BLaER1 (cell line): ENCODE measurements around the gene FPGT.

Experiments
- H3K27ac ChIP-seq: shearing (Covaris generic); formaldehyde crosslinking; 2 replicates; pipeline ENCODE4 v1.8.1; 2022
- H3K27me3 ChIP-seq: shearing (Covaris generic); formaldehyde crosslinking; 2 replicates; pipeline ENCODE4 v1.8.1; 2022
- H3K36me3 ChIP-seq: shearing (Covaris generic); formaldehyde crosslinking; 2 replicates; pipeline ENCODE4 v1.8.1; 2022
- H3K4me1 ChIP-seq: shearing (Covaris generic); formaldehyde crosslinking; 2 replicates; pipeline ENCODE4 v1.8.1; 2022
- H3K4me2 ChIP-seq: shearing (Covaris generic); formaldehyde crosslinking; 2 replicates; pipeline ENCODE4 v1.8.1; 2022
- H3K4me3 ChIP-seq: shearing (Covaris generic); formaldehyde crosslinking; 2 replicates; pipeline ENCODE4 v1.8.1; 2022
- H3K9ac ChIP-seq: shearing (Covaris generic); formaldehyde crosslinking; 2 replicates; pipeline ENCODE4 v1.8.1; 2022
- H3K9me3 ChIP-seq: shearing (Covaris generic); formaldehyde crosslinking; 2 replicates; pipeline ENCODE4 v1.8.1; 2022
- H4K20me1 ChIP-seq: shearing (Covaris generic); formaldehyde crosslinking; 2 replicates; pipeline ENCODE4 v1.8.1; 2022
- Cebpa-rat ChIP-seq: shearing (Covaris generic); IDR thresholded peaks from 2 replicates; pipeline ENCODE4 v1.8.1; 2022

Gene FPGT

GRCh38 chr1:74205266-74205665 is 7.2 kb downstream of the FPGT start:
- TF ChIP-seq Cebpa-rat, result no peak
- Histone ChIP-seq H3K27ac (no peak overlapping the region), H3K9me3 (no peaks in the 10 kb centered on the region)

DNA sequence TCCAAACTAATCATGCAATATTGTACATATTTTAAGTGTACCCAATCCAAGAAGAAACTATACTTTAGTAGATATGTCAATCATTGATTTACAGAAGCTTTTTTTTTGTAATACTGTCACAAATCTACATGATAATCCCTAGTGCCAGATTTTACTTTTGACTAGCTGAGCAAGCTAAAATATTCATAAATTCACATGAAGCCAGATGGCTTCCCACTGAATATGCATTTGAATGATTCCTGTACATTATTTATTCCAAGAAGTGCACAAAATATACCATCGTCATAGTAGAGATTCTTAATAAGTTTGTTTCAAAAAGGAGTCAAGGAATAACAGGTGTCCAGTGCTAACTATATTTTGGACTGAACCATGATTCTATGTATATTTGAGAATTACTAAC is 17.2 kb downstream of the FPGT start:
- H3K4me1 ChIP-seq, result no peaks in the 10 kb centered on the region
- no peak for TF ChIP-seq Cebpa-rat
- H3K27ac ChIP-seq, result no peak overlapping the region
- no peaks in the 10 kb centered on the region for H4K20me1 ChIP-seq
- no peaks in the 10 kb centered on the region for H3K27me3 ChIP-seq
- H3K9me3 ChIP-seq, result no peaks in the 10 kb centered on the region
- no peaks in the 10 kb centered on the region for H3K36me3 ChIP-seq
- H3K9ac ChIP-seq, result no peak overlapping the region
- no peak overlapping the region for H3K4me3 ChIP-seq
- no peak overlapping the region for H3K4me2 ChIP-seq

More at GRCh38 chr1:74205266-74205665, 7.2 kb downstream of the FPGT start:
- Histone ChIP-seq H3K4me1 (no peaks in the 10 kb centered on the region), H3K4me2 (no peak overlapping the region), H3K27me3 (no peaks in the 10 kb centered on the region), H3K9ac (no peak overlapping the region), H4K20me1 (no peaks in the 10 kb centered on the region), H3K4me3 (no peak overlapping the region), H3K36me3 (0 out of 2 replicates have a peak, but pooled peaks cover 3% of the 10 kb centered on the region)

DNA sequence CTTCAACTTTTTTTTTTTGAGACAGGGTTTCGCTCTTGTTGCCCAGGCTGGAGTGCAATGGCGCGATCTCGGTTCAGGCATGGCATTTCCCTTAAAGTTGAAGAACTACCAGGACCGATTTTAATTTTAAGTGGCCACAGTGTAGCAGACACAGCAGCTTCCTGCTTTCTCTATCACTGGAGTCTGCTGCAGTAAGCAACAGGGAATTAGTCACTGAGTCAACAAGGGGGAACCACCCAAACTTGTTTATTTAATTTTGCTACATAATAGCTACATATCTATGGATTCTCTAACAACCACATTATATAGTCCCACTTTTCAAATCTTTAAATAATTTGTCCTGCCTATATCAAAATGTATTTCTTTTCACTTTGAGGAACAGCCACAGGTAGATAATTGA is 24.7 kb downstream of the FPGT start:
- H3K4me1 ChIP-seq, result no peaks in the 10 kb centered on the region

DNA sequence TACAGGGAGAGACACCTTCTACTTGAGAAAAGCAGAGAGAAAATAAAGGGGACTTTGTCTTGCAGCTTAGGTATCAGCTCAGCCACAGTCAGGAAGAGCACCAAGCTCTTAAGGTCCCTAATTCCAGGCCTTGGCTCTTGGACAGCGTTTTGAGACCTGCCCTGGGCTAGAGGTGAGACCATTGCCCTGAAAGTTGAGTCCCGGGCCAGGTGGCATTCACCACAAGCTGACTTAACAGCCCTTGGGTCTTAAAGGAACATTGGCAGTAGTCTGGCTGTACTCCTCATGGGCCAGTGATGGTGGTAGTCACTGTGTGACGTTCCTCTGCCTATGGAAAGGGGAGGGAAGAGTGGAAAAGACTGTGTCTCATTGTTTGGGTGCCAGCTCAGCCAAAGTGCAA is 25.4 kb downstream of the FPGT start:
- H3K4me3 ChIP-seq, result no peak overlapping the region
- no peak overlapping the region for H3K4me2 ChIP-seq
- H3K9me3 ChIP-seq, result no peaks in the 10 kb centered on the region
- no peaks in the 10 kb centered on the region for H3K36me3 ChIP-seq
- no peak overlapping the region for H3K27ac ChIP-seq
- no peaks in the 10 kb centered on the region for H4K20me1 ChIP-seq
- no peaks in the 10 kb centered on the region for H3K4me1 ChIP-seq
- H3K9ac ChIP-seq, result no peak overlapping the region
- no peak for TF ChIP-seq Cebpa-rat
- no peaks in the 10 kb centered on the region for H3K27me3 ChIP-seq

More for the DNA sequence above, 24.7 kb downstream of the FPGT start:
- Histone ChIP-seq H3K4me3 (no peak overlapping the region), H3K4me2 (no peak overlapping the region), H3K27ac (no peak overlapping the region), H3K36me3 (no peaks in the 10 kb centered on the region), H4K20me1 (no peaks in the 10 kb centered on the region), H3K9me3 (no peaks in the 10 kb centered on the region), H3K9ac (no peak overlapping the region), H3K27me3 (no peaks in the 10 kb centered on the region)
- TF ChIP-seq Cebpa-rat, result no peak

DNA sequence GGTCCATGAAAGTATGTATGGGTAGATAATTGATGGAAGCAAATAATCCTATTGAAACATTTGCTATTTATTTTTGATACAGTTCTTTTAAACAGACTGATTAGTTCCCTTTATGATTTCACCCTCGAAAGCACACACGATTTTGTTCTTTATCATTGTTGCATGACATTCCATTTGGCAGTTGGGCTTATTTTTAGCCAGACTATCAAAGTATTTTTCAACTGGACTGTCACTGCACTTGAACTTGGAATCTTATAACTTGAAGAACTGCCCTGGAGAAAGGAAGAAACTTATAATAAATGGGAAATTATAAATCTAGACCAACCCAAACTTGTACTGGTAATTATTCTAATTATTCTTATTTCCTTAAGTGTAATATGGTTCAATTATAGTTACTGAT is 37.1 kb downstream of the FPGT start, which contains the start of gene TNNI3K:
TSS of gene TNNI3K (plus strand) at position 235 of the 400 bp plus-strand sequence. CDS start at position 300, 65 bp downstream.
- H3K36me3 ChIP-seq, result no peaks in the 10 kb centered on the region
- no peak for TF ChIP-seq Cebpa-rat
- no peaks in the 10 kb centered on the region for H3K4me1 ChIP-seq
- H4K20me1 ChIP-seq, result no peaks in the 10 kb centered on the region
- H3K27me3 ChIP-seq, result no peaks in the 10 kb centered on the region
- H3K4me3 ChIP-seq, result no peak within 1 kb of the TSS
- H3K27ac ChIP-seq, result no peak within 1 kb of the TSS
- peak within 1 kb of the TSS; percentile 29; the same call in 1 of the 2 replicates for H3K4me2 ChIP-seq
- no peaks in the 10 kb centered on the region for H3K9me3 ChIP-seq
- no peak within 1 kb of the TSS for H3K9ac ChIP-seq

DNA sequence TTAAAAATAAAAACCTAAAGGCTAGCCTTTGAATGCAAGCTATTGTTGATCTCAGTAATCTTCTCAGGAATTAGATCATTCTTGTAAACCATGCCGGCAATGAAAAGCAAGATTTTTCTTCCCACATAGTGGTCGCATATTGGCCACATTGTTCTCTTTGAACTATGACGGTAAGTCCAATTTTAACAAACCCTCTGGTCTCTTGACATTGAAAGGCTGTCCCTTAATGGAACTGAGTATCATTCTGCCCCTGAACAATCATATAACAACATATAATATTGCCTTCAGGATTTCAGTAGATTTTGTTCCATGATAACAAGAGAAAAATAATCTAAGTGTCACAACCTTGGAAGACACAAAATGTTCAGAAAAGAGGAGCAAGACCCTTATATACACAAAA is 38.4 kb downstream of the FPGT start:
- Histone ChIP-seq H3K4me2 (no peak overlapping the region), H3K27ac (no peak overlapping the region), H3K4me1 (no peaks in the 10 kb centered on the region), H3K36me3 (no peaks in the 10 kb centered on the region), H3K9me3 (no peaks in the 10 kb centered on the region), H3K9ac (no peak overlapping the region), H3K4me3 (no peak overlapping the region), H4K20me1 (no peaks in the 10 kb centered on the region), H3K27me3 (no peaks in the 10 kb centered on the region)
- no peak for TF ChIP-seq Cebpa-rat

DNA sequence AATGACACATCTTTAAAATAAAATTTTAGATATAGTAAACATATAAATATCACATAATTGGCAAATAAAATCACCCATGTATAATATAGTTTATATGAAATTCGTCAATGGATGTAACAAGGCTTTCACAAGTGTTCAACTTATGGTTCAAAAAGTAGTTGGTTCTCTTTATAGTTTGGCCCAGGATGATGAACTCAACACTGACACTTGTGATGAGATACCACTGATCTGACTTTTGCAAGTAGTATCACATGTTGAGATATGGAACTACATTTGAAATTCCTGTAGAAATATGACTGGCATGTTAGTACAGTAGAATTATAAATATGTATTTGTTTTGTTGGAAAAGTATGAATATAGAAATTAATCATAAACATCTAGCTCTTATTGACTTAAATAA is 39.0 kb downstream of the FPGT start:
- no peak for TF ChIP-seq Cebpa-rat
- no peaks in the 10 kb centered on the region for H3K27me3 ChIP-seq
- H3K9me3 ChIP-seq, result no peaks in the 10 kb centered on the region
- H3K4me1 ChIP-seq, result no peaks in the 10 kb centered on the region
- no peaks in the 10 kb centered on the region for H4K20me1 ChIP-seq
- H3K9ac ChIP-seq, result no peak overlapping the region
- H3K36me3 ChIP-seq, result no peaks in the 10 kb centered on the region
- no peak overlapping the region for H3K4me2 ChIP-seq
- no peak overlapping the region for H3K27ac ChIP-seq
- H3K4me3 ChIP-seq, result no peak overlapping the region

DNA sequence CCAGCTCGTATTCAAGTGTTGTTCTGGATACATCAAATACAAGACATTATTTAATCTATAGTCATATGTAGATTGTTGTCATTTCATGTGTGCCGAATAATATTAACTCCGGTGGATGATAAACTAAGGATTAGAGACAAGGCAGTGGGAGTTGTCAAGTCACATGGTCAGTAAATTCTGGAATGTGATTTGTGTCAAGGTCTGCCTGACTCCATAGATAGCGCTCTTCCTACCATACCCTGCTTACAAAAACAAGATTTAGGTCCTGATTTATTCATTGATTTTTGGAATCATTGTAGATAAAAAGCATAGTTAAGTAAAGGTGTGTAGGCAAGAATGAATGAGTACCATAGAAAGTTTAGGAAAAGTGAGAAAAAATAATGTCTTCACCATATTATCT is 39.7 kb downstream of the FPGT start:
- TF ChIP-seq Cebpa-rat, result no peak
- H3K36me3 ChIP-seq, result no peaks in the 10 kb centered on the region
- H3K4me2 ChIP-seq, result no peak overlapping the region
- no peak overlapping the region for H3K27ac ChIP-seq
- no peaks in the 10 kb centered on the region for H3K27me3 ChIP-seq
- no peak overlapping the region for H3K9ac ChIP-seq
- H3K4me3 ChIP-seq, result no peak overlapping the region
- no peaks in the 10 kb centered on the region for H3K9me3 ChIP-seq
- no peaks in the 10 kb centered on the region for H3K4me1 ChIP-seq
- H4K20me1 ChIP-seq, result no peaks in the 10 kb centered on the region

- Histone ChIP-seq H3K9me3 (peaks cover 7% of the 10 kb centered on the region; the same call in 1 of the 2 replicates), H4K20me1 (no peaks in the 10 kb centered on the region), H3K4me3 (no peak overlapping the region), H3K27ac (no peak overlapping the region), H3K4me1 (no peaks in the 10 kb centered on the region), H3K4me2 (no peak overlapping the region), H3K27me3 (no peaks in the 10 kb centered on the region), H3K9ac (no peak overlapping the region), H3K36me3 (no peaks in the 10 kb centered on the region)
- TF ChIP-seq Cebpa-rat, result no peak
These were observed 47.2 kb downstream of the FPGT start for GRCh38 chr1:74245168-74245772.

GRCh38 chr1:74246315-74246714 is 48.3 kb downstream of the FPGT start:
- no peak overlapping the region for H3K4me2 ChIP-seq
- no peak overlapping the region for H3K4me3 ChIP-seq
- H3K9ac ChIP-seq, result no peak overlapping the region
- H3K27me3 ChIP-seq, result no peaks in the 10 kb centered on the region
- no peak for TF ChIP-seq Cebpa-rat
- no peak overlapping the region for H3K27ac ChIP-seq
- H4K20me1 ChIP-seq, result no peaks in the 10 kb centered on the region
- no peaks in the 10 kb centered on the region for H3K4me1 ChIP-seq
- H3K9me3 ChIP-seq, result peaks cover 7% of the 10 kb centered on the region; the same call in 1 of the 2 replicates
- H3K36me3 ChIP-seq, result no peaks in the 10 kb centered on the region
